ENCODE results near the gene SLC16A4.
A peak's percentile ranks its signal among the peaks of the same experiment; 100 is the strongest.
"Not testable (repeated sequence)": the region's sequence is repeated elsewhere in the genome, so short reads cannot be mapped to it uniquely, and the experiment has no call there.

The SLC16A4 gene

DNA sequence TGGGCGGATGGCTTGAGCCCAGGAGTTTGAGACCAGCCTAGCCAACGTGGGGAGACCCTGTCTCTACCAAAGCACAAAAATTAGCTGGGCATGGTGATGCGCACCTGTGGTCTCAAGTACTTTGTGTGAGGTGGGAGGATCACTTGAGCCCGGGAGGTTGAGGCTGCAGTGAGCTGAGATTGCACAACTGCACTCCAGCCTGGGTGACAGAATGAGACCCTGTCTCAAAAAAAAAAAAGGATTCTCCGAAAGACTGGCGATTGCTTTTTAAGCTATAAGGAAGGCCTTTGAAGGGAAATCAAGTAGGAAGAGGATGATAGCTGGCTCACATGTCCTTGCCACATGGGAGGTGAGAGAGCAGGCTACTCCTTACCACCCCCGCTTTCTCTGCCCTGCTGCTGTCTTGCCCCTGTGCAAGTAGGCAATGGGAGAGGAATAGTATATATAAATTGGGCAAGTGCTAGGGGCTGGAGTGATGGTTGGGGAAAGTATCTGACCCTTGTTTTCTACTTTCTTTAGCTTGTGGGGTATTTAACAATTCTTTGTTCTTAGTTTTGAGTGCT is 20.4 kb upstream of the SLC16A4 start:
- no peak overlapping the region for H3K4me3 Mint-ChIP-seq

DNA sequence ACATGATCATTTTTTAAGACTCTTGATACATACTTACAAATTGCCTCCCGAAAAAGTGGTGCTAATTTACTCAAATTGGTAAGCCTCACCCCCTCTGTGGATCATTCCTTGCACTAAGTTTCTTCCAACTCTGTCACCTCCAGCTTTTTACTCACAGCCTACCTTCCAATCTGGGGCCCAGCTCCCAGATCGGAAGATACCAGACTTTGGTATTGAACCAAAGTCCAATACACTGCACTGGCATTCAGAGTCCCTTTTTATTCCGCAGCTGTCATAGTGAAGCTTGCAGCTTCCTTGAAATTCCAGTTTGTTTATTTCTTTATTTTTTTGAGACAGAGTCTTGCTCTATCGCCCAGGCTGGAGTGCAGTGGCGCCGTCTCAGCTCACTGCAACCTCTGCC is 18.5 kb upstream of the SLC16A4 start:
- no peak for TF ChIP-seq CTCF (IDR thresholded peaks at IDR 0.05; ENCODE audit: unreplicated experiment in 3 of 3)
- Mint-ChIP-seq H3K4me3 (peak overlapping the region; percentile 95 to 99 (median 99)), H3K36me3 (ENCODE audit: low read depth) (peaks cover 5% of the 10 kb centered on the region), H3K27me3 (ENCODE audit: low read depth) (no peaks in the 10 kb centered on the region), H3K4me1 (peaks cover 20% of the 10 kb centered on the region), H3K9me3 (no peaks in the 10 kb centered on the region), H3K27ac (peak overlapping the region in 2 of 3 experiments; percentile 41 to 63)

More for the DNA sequence above, 20.4 kb upstream of the SLC16A4 start:
- Mint-ChIP-seq H3K27me3 (ENCODE audit: low read depth) (no peaks in the 10 kb centered on the region), H3K36me3 (ENCODE audit: low read depth) (peaks cover 3% of the 10 kb centered on the region), H3K9me3 (no peaks in the 10 kb centered on the region), H3K4me1 (peaks cover 22% of the 10 kb centered on the region), H3K27ac (peak overlapping the region in 1 of 3 experiments; percentile 62)
- TF ChIP-seq CTCF (IDR thresholded peaks at IDR 0.05; ENCODE audit: unreplicated experiment in 3 of 3): no peak

DNA sequence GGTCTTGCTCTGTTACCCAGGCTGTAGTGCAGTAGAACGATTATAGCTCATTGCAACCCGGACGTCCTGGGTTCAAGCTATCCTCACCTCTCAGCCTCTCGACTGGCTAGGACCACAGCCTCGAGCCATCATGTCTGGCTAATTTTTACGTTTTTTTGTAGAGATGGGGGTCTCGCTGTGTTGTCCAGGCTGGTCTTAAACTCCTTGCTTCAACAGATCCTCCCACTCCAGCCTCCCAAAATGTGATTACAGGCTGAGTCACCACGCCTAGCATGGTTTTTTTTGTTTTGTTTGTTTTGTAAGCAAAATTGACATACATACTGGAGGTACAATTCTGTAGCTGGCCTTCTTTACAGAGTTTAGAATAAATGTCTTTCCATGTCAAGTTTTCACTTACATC is 17.7 kb upstream of the SLC16A4 start:
- Mint-ChIP-seq H3K27ac (peak overlapping the region; percentile 41 to 94 (median 57)), H3K9me3 (no peaks in the 10 kb centered on the region), H3K4me3 (peak overlapping the region; percentile 95 to 99 (median 99)), H3K36me3 (ENCODE audit: low read depth) (peaks cover 13% of the 10 kb centered on the region), H3K27me3 (ENCODE audit: low read depth) (no peaks in the 10 kb centered on the region), H3K4me1 (peaks cover 20% of the 10 kb centered on the region)
- no peak for TF ChIP-seq CTCF (IDR thresholded peaks at IDR 0.05; ENCODE audit: unreplicated experiment in 3 of 3)

DNA sequence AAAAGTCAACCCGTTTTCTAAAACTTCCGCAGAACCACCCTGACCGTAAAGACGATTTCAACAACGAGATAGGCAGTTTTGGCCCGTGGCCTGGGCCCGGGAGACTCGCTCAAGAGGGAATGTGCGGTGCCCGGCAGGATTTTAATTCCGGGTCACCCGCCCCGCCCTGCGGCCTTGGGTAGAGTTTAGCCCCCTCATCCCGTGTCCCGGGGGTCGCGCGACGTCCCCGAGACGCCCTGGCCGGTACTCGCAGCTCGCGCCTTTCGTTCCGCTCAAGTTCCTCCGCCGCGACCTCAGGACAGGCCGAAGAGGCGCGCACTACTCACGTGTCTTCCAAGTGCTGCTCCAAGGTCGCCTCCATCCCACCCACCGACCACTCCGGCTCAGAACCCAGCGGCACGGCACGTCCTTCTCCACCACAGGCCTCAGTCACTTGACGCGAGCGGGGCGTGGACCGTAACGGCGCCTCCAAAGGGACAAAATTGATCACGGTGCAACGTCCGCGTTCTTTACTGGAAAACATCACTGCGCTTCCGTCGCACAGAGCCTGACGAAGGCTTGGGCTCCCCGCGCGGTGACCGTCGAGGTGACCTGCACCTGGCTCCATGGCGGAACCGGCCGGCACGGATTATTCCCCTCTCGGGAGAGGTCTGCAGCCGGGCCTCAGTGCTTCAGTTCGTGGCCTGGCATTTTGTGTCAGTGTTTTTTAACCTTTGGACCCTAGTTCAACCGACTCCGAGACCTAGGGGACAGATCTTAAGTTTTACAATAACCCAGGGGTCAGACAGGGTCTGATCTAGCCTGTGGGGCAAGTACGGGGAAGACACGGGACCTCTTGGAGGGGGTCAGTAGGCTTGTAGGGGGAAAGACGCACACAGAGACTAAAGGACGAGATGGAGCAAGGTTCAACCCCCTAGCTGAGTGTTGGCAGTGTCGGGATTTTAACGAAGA is 16.7 kb upstream of the SLC16A4 start, which contains the start of gene LAMTOR5:
TSS of gene LAMTOR5 (minus strand) at position 435 of the 951 bp plus-strand sequence. CDS start at position 361, 74 bp downstream.
- Mint-ChIP-seq H3K36me3 (ENCODE audit: low read depth) (peaks cover 13% of the 10 kb centered on the region), H3K9me3 (no peaks in the 10 kb centered on the region), H3K4me1 (peaks cover 15% of the 10 kb centered on the region), H3K27ac (peak within 1 kb of the TSS; percentile 94 to 99 (median 97)), H3K4me3 (peak within 1 kb of the TSS; percentile 95 to 99 (median 99)), H3K27me3 (ENCODE audit: low read depth) (no peaks in the 10 kb centered on the region)
- no peak for TF ChIP-seq CTCF (IDR thresholded peaks at IDR 0.05; ENCODE audit: unreplicated experiment in 3 of 3)

- Mint-ChIP-seq H3K4me1 (peaks cover 14% of the 10 kb centered on the region), H3K27ac (peak overlapping the region; percentile 94 to 99 (median 97)), H3K4me3 (peak overlapping the region; percentile 95 to 99 (median 99)), H3K36me3 (ENCODE audit: low read depth) (peaks cover 13% of the 10 kb centered on the region)
- H3K27me3 Mint-ChIP-seq (ENCODE audit: low read depth); H3K9me3 Mint-ChIP-seq: not testable (repeated sequence)
Observed at GRCh38 chr1:110406407-110406806, 15.6 kb upstream of the SLC16A4 start.

DNA sequence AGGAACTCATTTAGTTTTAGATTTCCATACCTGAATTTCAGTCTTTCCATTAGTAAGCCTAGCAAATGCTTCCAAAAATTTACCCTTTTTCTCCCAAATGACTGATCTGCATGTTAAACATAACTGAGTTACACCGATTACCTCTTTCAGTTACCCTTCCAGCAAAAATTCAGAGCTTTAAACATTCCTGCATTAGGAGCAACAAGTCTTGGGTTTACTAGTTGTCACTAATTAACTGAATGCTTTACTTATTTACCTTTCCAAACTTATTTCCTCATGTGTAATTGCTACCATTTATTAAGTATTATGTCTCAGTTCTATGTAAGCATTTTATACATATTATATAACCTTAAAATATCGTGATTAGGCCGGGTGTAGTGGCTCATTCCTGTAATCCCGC is 13.6 kb upstream of the SLC16A4 start:
- Mint-ChIP-seq H3K27ac (peak overlapping the region; percentile 80 to 90 (median 86)), H3K27me3 (ENCODE audit: low read depth) (no peaks in the 10 kb centered on the region), H3K9me3 (no peaks in the 10 kb centered on the region), H3K36me3 (ENCODE audit: low read depth) (peaks cover 21% of the 10 kb centered on the region), H3K4me1 (peaks cover 14% of the 10 kb centered on the region), H3K4me3 (peak overlapping the region; percentile 3 to 60 (median 21))
- no peak for TF ChIP-seq CTCF (IDR thresholded peaks at IDR 0.05; ENCODE audit: unreplicated experiment in 3 of 3)

Measured in nephron (organoid).